Hematopoietic multipotent progenitor cell treated with erythropoietin and hydrocortisone succinate and interleukin-3 and kit ligand, for 6 days (in vitro differentiated cells): Measurements from ENCODE around the gene LIN37.

Source experiments
- DNase-seq: peaks from one replicate; pipeline ENCODE4 v3.0.0-alpha.2; 2015

LIN37 gene, protein sequence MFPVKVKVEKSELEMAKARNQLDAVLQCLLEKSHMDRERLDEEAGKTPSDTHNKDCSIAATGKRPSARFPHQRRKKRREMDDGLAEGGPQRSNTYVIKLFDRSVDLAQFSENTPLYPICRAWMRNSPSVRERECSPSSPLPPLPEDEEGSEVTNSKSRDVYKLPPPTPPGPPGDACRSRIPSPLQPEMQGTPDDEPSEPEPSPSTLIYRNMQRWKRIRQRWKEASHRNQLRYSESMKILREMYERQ

DNA sequence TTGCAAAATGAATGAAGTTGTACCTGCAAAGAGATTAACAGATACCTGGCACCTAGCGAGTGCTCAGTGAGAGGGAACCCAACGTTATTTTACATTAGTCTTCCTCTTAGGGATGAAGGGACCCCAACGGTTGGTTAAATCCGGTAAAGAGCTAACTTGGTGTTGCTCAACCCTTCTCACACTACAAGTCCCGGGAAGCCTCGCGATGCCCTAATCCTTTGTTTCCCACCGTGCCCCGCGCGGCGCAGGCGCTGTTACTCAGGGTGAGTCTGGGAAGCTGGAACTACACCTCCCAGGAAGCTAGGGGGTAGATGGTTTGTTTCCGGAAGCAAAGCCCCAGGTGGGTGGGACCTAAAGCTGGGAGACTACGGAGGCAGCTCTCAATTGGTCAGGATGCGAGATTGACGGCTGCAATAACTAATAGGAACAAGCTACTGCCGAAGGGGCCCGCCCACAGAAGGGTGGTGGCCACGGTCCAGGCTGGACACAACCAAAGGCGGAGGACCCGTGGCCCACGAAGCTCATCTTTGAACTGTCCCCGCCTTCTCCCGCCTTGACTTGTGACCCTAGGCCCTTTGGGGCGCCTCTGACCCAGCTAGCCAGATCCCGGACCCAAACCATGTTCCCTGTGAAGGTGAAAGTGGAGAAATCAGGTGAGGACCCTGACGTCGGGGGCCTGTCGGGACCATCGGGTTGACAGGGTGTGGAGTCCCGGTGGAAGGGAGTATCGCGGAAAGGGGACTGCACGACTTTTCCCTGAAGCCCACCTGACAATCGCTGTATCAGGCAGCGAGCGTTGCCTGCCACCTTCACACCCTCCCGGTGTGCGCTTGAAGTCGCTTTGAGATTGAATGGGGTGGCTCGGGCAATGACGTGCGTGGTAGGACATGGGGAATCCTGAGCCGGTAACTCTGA is at the start of gene LIN37:
TSS of gene LIN37 (plus strand) at position 471 of the 915 bp plus-strand sequence. CDS start at position 620, 149 bp downstream.
- DNase-seq, result peak; percentile 100

DNA sequence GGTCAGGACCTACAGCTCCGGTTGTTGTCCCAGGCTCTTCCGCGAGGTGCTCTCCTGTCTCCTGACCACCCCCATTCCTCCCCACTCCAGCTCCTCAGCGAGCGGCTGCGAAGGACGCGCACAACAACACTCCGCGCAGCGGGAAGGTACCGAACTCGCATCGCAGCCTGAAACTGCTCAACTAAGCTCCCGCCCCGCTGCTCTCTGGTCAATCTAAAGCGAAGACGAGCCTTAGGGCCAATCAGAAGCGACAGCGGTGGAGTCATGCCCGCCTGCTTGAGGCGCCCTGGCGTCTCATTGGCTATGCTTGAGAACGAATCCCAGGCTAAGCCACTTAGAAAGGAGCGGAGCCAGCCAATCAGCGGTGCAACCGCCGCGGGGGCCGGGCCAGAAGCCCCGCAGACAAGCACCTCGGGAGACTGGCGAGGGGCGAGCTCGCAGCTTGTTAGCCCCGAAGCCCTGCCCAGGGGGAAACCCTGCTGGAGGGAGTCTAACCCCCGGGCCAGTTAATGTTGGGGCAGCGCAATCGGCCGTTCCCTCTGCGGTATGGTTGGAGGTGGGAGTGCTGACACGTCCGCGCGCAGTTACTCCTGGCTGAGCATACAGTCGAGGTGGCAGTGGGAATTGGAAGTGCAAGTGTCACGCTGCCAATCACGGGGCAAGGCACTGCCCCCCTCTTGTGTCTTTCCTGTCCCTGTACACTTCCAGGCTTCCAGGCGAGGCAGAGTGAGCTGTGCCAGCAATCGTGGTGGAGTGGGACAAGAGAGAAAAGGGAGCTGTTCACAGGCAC is 46.0 kb upstream of the LIN37 start:
- DNase-seq, result peak; percentile 99

DNA sequence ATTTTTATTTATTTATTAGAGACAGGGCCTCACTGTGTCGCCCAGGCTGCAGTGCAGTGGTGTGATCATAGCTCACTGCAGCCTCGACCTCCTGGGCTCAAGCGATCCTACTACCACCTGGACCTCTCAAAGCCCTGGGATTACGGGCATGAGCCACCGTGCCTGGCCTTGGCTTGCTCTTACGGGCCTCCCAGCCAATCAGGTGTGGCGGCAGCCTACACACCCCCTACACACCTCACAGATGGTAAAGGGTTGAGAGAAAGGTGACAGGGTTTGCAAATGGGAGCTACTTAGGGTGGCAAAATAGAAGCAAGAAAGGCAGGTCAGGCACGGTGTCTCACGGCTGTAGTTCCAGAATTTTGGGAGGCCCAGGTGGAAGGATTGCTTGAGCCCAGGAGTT is 45.0 kb upstream of the LIN37 start:
- no peak for DNase-seq

DNA sequence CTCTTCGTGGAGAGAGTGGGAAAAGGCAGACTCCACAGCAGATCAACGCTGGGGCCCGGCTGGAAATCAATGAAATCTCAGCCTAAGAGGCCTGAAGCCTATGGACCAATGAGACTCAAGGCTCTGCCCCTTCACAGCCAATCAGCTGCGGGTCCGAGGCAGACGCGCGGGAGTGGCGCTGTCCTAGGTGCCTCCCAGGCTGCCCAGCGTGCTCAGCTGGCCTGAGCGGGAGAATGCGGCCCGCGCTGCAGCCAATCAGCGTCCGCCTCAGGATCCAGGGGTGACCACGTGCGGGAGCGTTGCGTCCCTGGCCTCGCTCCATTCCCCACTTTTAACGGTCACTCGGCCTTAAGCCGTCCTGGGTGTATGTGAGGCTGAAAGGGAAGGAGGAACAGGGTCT is 44.2 kb upstream of the LIN37 start, which contains the start of gene ZBTB32:
TSS of gene ZBTB32 (plus strand) at position 341 of the 400 bp plus-strand sequence. CDS start 10,069 bp downstream, outside the sequence.
- peak; percentile 79 for DNase-seq

DNA sequence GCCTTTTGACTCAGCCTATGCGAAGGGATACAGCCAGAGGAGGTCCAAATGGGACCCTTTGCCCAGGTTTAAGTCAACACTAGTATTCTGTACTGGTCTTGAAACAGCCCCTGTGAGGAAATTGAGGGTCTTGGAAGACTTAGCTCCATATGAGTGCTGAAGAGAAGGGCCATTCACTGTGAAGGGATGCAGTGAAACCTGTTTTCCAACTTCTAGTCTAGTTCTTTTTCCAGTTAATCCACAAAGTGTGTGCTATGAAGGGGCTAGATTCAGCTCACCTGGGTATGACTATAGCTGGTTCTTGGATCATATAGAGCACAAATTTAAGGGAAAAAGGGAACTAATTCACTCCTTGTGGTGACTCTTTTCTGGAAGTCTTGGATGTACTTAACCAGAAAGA is 40.0 kb upstream of the LIN37 start:
- DNase-seq, result no peak

DNA sequence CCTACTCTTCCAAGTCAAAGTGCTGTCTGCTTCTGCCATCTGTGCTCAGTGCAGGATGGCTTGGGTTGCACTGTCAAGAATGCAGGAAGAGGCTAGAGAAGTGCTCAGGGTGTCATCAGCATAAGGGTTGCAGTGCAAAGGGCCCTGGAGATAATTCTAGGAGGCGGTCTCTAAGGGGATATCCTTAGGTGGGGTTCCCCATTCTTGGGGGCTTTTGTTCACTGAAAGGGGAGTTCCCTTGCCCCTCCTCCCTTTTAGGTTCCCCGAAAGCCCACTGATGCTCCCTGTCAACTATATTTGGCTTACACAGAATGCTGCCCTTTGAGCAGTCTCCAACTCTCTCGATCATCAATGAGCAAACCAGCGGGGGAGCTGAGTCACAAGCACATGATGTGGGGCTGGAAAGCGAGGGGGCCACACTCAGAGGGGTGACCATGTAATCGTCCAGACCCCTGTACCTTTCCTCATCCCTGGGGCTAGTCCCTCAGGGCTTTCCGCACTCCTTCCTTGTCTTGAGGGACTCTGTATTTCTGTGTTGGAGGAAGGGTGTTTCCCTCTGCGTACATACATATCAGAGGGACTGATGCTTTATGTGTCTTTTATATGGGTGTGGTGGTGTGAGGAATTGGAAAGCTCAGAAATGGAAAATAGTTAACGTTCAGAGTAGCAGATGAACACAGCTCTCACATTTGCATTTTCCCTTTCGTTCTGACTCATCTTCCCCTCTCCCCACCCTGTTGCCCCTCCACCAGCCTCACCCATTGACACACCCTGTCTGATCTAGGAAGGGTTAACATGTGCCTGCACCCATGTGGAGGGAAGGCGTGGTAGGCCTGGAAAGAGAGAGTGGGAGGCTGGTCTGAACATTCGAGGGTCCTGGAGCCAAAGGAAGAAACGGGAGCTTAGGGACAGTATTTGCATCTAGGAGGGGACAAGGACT is 37.3 kb upstream of the LIN37 start:
- peak; percentile 10 for DNase-seq

DNA sequence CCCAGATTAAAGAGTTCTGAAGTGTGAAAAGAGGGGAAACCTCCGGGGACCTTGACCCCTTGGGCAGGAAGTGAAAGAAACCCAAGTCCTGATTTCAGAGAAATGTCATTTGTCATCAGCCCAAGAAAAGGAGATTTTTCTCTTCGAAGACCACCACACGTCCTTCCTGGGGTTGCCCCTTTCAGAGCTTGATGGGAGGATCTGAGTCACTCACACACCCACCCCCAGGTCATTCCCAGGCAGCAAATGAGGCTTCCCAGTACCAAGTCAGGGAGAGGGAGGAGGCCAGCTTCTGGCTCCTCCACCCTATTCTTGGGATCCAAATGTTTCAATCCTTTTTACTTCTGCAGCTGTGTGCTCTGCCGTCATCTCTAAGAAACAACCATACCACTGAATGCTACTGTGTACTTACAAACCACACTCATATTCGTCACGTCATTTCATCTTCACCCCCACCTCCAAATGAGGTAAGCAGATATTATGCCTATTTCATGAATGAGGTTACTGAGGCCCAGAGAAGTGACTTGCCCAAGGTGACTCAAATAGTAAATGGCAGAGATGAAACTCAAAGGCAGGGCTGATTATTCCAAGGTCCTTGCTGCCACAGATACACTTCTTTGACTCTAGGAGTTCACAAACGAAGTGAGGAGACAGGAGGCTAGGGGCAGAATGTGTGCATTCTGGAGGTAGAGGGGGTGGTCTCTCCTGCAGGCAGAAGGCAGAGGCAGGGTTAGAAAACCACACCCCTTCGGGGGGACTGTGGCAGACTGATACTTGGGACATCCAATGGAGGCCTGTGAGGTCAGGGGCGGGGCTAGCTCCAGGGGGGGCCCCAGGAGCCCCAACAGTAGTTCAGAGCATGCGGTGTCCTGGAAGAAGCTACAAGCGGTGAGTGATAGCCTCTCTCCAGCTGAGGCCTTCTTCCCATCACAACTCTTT is 35.5 kb upstream of the LIN37 start:
- peak; percentile 54 for DNase-seq

DNA sequence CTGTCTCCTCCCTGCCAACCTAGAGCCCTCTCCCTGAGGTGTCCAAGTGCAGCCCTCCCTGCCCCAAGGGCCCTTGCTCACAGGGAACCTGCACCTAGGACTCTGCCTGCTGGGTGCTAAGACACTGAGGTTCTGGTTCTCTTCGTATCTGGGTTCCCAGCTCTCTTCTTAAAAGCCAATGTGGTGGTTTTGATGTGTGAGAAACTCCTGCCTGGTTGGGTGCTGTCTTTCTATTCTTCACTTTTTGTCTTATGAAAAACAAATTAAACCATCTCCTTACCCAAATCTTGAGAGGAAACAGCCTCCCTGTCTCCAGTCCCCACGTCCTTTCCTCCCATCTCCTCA is 34.9 kb upstream of the LIN37 start:
- no peak for DNase-seq

DNA sequence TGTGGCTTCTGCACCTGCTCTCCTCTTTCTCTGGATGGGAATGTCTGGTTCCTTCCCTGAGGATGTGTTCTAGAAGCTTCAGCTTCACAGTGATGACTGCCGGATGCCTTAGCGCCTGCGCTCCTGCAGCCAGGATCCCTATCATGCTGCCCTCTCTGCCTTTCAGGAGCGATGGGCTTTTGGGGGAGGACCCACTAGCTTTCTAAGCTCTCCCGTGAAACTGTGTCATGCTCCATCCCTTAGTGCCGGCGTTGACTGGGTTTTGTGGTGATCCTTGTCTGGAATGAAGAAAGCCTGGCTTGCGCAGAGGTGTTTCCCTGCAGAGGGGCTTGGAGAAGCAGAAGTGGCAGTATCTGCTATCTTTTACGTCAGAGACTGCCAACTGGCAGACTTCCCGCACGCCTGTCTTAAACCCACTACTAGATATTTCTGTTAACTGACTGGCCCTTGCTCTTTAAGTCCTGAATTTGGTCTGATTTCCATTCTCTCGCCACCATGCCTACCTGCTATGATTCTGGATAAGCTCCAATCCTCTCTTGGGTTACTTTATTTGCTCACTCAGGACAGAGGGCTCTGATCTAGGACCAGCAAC is 34.4 kb upstream of the LIN37 start:
- peak; percentile 80 for DNase-seq

DNA sequence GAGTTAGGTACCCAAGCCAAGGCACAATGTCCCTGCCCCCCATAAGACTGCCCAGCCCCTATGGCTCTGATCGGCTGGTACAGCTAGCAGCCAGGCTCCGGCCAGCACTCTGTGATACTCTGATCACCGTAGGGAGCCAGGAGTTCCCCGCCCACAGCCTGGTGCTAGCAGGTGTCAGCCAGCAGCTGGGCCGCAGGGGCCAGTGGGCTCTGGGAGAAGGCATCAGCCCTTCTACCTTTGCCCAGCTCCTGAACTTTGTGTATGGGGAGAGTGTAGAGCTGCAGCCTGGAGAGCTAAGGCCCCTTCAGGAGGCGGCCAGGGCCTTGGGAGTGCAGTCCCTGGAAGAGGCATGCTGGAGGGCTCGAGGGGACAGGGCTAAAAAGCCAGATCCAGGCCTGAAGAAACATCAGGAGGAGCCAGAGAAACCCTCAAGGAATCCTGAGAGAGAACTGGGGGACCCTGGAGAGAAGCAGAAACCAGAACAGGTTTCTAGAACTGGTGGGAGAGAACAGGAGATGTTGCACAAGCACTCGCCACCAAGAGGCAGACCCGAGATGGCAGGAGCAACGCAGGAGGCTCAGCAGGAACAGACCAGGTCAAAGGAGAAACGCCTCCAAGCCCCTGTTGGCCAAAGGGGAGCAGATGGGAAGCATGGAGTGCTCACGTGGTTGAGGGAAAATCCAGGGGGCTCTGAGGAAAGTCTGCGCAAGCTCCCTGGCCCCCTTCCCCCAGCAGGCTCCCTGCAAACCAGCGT is 33.6 kb upstream of the LIN37 start:
- DNase-seq, result peak; percentile 55

DNA sequence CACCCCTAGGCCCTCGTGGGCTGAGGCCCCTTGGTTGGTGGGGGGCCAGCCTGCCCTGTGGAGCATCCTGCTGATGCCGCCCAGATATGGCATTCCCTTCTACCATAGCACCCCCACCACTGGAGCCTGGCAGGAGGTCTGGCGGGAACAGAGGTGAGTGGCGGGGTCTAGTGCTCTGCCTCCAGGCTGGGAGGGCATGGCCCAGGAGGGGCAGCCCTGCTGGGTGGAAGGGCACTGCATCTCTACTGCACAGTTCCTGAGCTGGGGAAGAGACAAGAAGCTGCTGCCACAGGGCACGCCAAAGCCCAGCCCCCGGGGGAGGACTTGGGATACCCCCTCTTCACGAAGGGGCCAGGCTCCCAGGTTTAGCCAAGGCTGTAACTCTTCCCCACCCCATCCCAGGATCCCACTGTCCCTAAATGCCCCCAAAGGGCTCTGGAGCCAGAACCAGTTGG is 33.0 kb upstream of the LIN37 start:
- no peak for DNase-seq

DNA sequence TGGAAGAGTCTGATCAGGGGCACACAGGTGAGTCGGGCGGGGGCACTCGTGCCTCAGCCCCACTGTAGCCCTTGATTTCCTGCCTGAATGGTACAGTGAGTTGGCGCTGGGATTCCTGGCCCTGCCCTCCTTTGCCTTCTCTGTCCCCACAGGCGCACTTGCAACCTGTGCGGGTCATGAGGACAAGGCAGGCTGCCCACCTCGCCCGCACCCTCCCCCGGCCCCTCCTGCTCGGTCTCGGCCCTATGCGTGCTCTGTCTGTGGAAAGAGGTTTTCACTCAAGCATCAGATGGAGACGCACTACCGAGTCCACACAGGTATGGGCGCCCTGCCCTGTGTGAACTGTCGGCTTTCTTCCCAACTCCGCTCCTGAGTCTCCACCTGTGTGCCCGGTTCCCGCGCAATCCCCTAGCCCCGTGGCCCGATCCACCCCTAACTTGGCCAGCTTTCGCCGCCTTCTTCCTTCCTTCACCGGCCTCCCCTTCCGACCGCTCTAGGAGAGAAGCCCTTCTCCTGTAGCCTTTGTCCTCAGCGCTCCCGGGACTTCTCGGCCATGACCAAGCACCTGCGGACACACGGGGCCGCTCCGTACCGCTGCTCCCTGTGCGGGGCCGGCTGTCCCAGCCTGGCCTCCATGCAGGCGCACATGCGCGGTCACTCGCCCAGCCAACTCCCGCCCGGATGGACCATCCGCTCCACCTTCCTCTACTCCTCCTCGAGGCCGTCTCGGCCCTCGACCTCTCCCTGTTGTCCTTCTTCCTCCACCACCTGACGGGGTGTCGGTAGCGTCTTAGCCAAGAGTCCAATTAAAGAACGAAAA is 32.2 kb upstream of the LIN37 start:
- peak; percentile 27 for DNase-seq

DNA sequence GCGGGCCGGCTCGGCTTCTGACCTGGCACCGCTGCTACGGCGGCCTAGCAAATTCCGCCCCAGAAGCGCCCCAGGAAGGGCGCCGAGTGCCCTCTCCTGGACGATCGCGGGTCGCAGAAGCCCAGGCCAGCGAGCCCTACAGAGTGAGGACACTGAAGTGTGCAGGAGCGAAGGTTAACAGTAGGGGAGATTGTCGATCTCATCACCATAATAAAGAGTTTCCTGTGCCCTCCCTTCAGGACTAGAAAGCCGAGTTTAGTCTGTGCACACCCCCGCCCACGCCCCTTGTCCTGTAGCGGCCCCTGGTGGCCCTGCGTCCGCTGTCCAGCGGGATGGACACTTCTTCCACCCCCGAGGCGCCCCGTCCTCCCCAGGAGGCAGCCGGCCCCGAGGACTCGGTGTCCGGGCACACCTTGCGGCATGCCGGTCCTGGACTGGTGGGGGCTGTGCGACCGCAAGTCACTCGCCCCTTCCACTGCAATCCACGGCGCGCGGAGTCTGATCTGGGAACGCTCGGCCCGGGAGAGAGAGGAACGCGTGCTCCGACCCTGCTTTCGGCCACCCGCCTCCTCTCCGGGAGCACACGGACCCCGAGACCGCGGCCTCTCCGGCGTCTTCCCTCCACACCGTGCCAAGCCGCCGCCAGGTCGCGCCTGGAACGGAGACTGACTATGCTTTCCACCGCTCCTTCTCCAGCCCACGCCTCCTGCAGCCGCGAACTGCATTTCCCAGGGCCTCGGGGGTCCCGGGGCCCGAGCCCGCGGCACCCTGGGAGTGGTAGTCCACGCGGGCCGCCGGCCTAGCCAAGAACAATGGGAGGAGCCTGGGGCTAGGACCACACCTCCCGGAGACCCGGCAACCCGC is 31.3 kb upstream of the LIN37 start:
- peak; percentile 98 for DNase-seq

DNA sequence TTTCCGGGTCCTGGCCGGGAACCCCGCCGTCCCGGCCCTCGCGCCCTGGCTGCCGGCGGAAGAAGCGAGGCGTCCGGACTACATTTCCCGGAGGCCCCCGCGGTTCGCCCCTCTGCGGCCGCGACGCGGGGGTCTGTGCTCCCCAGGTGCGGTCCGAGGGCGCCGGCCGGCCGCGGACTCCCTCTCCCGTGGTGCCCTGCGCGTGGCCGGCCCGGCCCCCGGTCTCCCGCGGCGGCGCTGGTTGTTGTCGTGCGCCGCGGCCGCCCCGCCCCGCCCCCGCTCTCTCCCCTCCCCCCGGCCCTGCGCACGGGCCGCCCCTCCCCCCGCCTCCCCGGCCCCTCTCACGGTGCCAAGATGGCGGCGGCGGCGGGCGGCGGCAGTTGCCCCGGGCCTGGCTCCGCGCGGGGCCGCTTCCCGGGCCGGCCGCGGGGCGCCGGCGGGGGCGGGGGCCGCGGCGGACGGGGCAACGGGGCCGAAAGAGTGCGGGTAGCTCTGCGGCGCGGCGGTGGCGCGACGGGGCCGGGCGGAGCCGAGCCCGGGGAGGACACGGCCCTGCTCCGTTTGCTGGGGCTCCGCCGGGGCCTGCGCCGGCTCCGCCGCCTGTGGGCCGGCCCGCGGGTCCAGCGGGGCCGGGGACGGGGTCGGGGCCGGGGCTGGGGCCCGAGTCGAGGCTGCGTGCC is 30.6 kb upstream of the LIN37 start, which contains the start of gene KMT2B:
TSS of gene KMT2B (plus strand) at position 339 of the 680 bp plus-strand sequence. CDS start at position 355, 16 bp downstream.
- no peak for DNase-seq

DNA sequence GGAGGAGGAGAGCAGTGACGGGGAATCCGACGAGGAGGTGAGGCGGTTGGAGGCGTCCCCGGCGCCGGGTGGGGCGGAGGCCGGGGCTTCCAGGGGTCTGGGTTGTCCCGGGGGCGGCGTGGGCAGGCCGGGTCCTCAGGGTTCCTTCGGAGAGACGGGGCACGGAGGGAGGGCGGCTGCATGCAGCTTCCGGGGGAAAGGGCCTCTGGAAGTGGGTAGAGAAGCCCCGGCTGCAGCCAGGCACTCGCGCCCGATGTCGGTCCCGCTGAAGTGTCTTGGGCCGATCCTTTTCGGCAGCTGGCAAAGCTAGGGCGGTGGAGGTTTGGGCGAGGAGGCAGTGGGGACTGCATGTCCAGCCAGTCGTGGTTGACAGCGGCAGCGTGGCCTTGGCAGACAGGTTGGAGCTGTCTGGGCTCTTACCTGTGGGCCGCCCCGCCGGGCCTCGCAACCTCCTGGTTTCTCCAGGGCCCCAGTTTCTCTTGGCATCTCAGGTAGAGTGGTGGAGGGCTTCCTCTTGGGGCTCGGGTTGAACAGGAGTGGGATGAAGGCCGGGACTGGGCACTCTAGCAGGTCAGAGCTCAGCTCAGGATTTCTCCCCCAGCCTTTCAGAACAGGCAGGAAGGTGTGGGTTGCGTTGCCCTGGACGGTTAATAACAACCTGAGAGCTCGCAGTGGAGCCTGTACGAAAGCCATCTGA is 29.9 kb upstream of the LIN37 start:
- peak; percentile 44 for DNase-seq
